Esophagus muscularis mucosa (tissue), 4 donors: ENCODE results near the gene TMEM123.

Experiments
- CTCF ChIP-seq, 3 experiments: fragments of 200-600 bp in 2 of 3; fragments of 450-650 bp in 1 of 3; sonication (generic) in 2 of 3; IDR thresholded peaks; one replicate each; pipeline ENCODE4 v1.5.1; 2017 to 2019; ENCODE audit warnings: antibody characterized with exemption in 3 of 3, mild to moderate bottlenecking in 2 of 3, moderate library complexity in 1 of 3
- EP300 ChIP-seq: sonication (generic); formaldehyde crosslinking; IDR thresholded peaks from one replicate; pipeline ENCODE4 v1.6.1; 2017; ENCODE audit warnings: antibody characterized with exemption
- POLR2A ChIP-seq: fragments of 450-650 bp; IDR thresholded peaks from one replicate; pipeline ENCODE4 v1.6.1; 2017; ENCODE audit warnings: antibody characterized with exemption, moderate library complexity, mild to moderate bottlenecking, low read depth
- POLR2AphosphoS5 ChIP-seq, 2 donors: sonication (generic); formaldehyde crosslinking; IDR thresholded peaks; one replicate each; pipeline ENCODE4 v1.6.1; 2017; ENCODE audit warnings: antibody characterized with exemption in 2 of 2

GRCh38 chr11:102396708-102397563 is 55.6 kb downstream of the TMEM123 start:
- TF ChIP-seq POLR2A (no peak), CTCF (IDR thresholded peaks at IDR 0.05) (no peak), EP300 (no peak), POLR2AphosphoS5 (IDR thresholded peaks at IDR 0.05) (no peak)
